HepG2 (cell line): ENCODE results near the gene MGARP. TPM values are rescaled to one million over a fixed set of nuclear protein-coding genes. Genes with fewer than 3 reads are reported as not detected.

ENCODE experiments used
- BRF2 ChIP-seq: sonication (generic); formaldehyde crosslinking; IDR thresholded peaks from 2 replicates; pipeline ENCODE4 v1.8.1; 2022; ENCODE audit warnings: mild to moderate bottlenecking, missing genetic modification reagents
- CENPT ChIP-seq: sonication (generic); formaldehyde crosslinking; IDR thresholded peaks from 2 replicates; pipeline ENCODE4 v1.8.0; 2022; ENCODE audit warnings: low read depth, mild to moderate bottlenecking, moderate library complexity, missing genetic modification reagents
- CSRNP2 ChIP-seq: sonication (generic); formaldehyde crosslinking; conservative IDR thresholded peaks from 2 replicates; pipeline ENCODE4 v1.8.0; 2022; ENCODE audit warnings: low read depth, missing genetic modification reagents
- DNMT1 ChIP-seq: sonication (generic); formaldehyde crosslinking; IDR thresholded peaks from 2 replicates; pipeline ENCODE4 v1.5.1; 2020; ENCODE audit warnings: mild to moderate bottlenecking, missing genetic modification reagents
- FOXC1 ChIP-seq: sonication (generic); formaldehyde crosslinking; IDR thresholded peaks from 2 replicates; pipeline ENCODE4 v1.8.0; 2022; ENCODE audit warnings: mild to moderate bottlenecking, missing genetic modification reagents, borderline replicate concordance
- GMEB2 ChIP-seq: IDR thresholded peaks from 2 replicates; pipeline ENCODE4 v1.6.1; 2016; ENCODE audit warnings: missing biosample characterization, missing genetic modification reagents, low read depth
- MNT ChIP-seq: fragments of 450-650 bp; IDR thresholded peaks from 2 replicates; pipeline ENCODE4 v1.6.1; 2016
- NFE2 ChIP-seq: sonication (generic); formaldehyde crosslinking; IDR thresholded peaks from 2 replicates; pipeline ENCODE4 v1.4.0; 2020; ENCODE audit warnings: missing genetic modification reagents
- NR2C2 ChIP-seq: sonication (generic); formaldehyde crosslinking; IDR thresholded peaks from 2 replicates; pipeline ENCODE4 v1.4.0; 2020; ENCODE audit warnings: missing genetic modification reagents, mild to moderate bottlenecking, moderate library complexity, borderline replicate concordance
- PBX3 ChIP-seq: sonication (generic); formaldehyde crosslinking; IDR thresholded peaks from 2 replicates; pipeline ENCODE4 v1.8.1; 2023; ENCODE audit warnings: missing genetic modification reagents, inconsistent platforms, borderline replicate concordance
- PPARG ChIP-seq: conservative IDR thresholded peaks from 2 replicates; pipeline ENCODE4 v1.6.1; 2016; ENCODE audit warnings: missing biosample characterization, missing genetic modification reagents
- RELA ChIP-seq: sonication (generic); formaldehyde crosslinking; IDR thresholded peaks from 2 replicates; pipeline ENCODE4 v1.4.0; 2020; ENCODE audit warnings: missing genetic modification reagents
- SMYD3 ChIP-seq: sonication (generic); formaldehyde crosslinking; IDR thresholded peaks from 2 replicates; pipeline ENCODE4 v1.8.1; 2023; ENCODE audit warnings: mild to moderate bottlenecking, missing genetic modification reagents
- THAP8 ChIP-seq: sonication (generic); formaldehyde crosslinking; IDR thresholded peaks from 2 replicates; pipeline ENCODE4 v1.5.1; 2020; ENCODE audit warnings: missing genetic modification reagents, mild to moderate bottlenecking, borderline replicate concordance
- XRCC5 ChIP-seq: fragments of 200-400 bp; formaldehyde crosslinking; optimal IDR thresholded peaks from 2 replicates; pipeline ENCODE3; 2017; ENCODE audit warnings: mild to moderate bottlenecking, low read length
- ZBTB21 ChIP-seq: sonication (generic); formaldehyde crosslinking; IDR thresholded peaks from 2 replicates; pipeline ENCODE4 v1.4.0; 2020; ENCODE audit warnings: missing genetic modification reagents
- ZNF276 ChIP-seq: sonication (generic); formaldehyde crosslinking; IDR thresholded peaks from 2 replicates; pipeline ENCODE4 v1.4.0; 2020; ENCODE audit warnings: mild to moderate bottlenecking, low read depth, missing genetic modification reagents
- ZNF678 ChIP-seq: sonication (generic); formaldehyde crosslinking; IDR thresholded peaks from 2 replicates; pipeline ENCODE4 v1.4.0; 2020; ENCODE audit warnings: mild to moderate bottlenecking, missing genetic modification reagents
- ZNF780A ChIP-seq: sonication (generic); formaldehyde crosslinking; IDR thresholded peaks from 2 replicates; pipeline ENCODE4 v1.8.0; 2022; ENCODE audit warnings: mild to moderate bottlenecking, missing genetic modification reagents, moderate library complexity
- polyA plus RNA-seq, 8 experiments: library from polyadenylated mRNA; depleted of rRNA in 3 of 8; stranded (reverse) in 7 of 8; unstranded in 1 of 8; fragments of >200 nt; fragmentation: Illumina TruSeq in 4 of 8; extraction: Trizol in 4 of 8; gene quantifications; 2 replicates each; pipeline versions ENCODE4 v1.2.1 to v1.2.3, GENCODE V29; 2011 to 2016; ENCODE audit warnings: low read depth in 4 of 8, missing spikeins in 1 of 8, mixed read lengths in 1 of 8; ENCODE audit not compliant: insufficient read depth in 1 of 8
- total RNA-seq, 5 experiments: library from RNA; depleted of rRNA; stranded (reverse); fragments of >200 nt; fragmentation: Illumina TruSeq; extraction: Trizol; gene quantifications; 2 replicates each; pipeline ENCODE4 v1.2.3, GENCODE V29; 2016; ENCODE audit warnings: low read depth in 1 of 5

Gene MGARP
- total and polyA plus RNA-seq, 2 of the 13 experiments (the other 11 are each of a cell fraction or from before 2014, with no cell fraction given) = 0.11 to 0.13 TPM

- TF ChIP-seq THAP8 (CRISPR knock-in tag) (no peak; the same call in 1 of the 2 replicates), CSRNP2 (CRISPR knock-in tag) (no peak), FOXC1 (peak; percentile 71; the same call in 1 of the 2 replicates), PBX3 (CRISPR knock-in tag) (no peak), RELA (CRISPR knock-in tag) (no peak), ZNF780A (CRISPR knock-in tag) (no peak), NFE2 (CRISPR knock-in tag) (no peak), ZNF276 (CRISPR knock-in tag) (no peak; the same call in 1 of the 2 replicates), ZNF678 (CRISPR knock-in tag) (no peak), DNMT1 (CRISPR knock-in tag) (no peak), CENPT (CRISPR knock-in tag) (no peak), MNT (peak; percentile 48; the same call in 1 of the 2 replicates), XRCC5 (peak; percentile 81), PPARG (0 out of 2 replicates have a peak, but pooled peaks have one; percentile 15), BRF2 (CRISPR knock-in tag) (0 out of 2 replicates have a peak, but pooled peaks have one; percentile 60), ZBTB21 (CRISPR knock-in tag) (no peak), NR2C2 (CRISPR knock-in tag) (peak; percentile 99), SMYD3 (CRISPR knock-in tag) (no peak), GMEB2 (CRISPR knock-in tag) (no peak)
Measured at GRCh38 chr4:139301113-139301820, 21.2 kb upstream of the MGARP start, which contains the start of gene NAA15 (continued).
